ENCODE results near the gene BCAR3. TPM values are rescaled to one million over a fixed set of nuclear protein-coding genes. Genes with fewer than 3 reads are reported as not detected.
"Not testable (repeated sequence)": the region's sequence is repeated elsewhere in the genome, so short reads cannot be mapped to it uniquely, and the experiment has no call there.

The BCAR3 gene
- total RNA-seq, 2 donors from 2014 or later: 1.3 to 1.9 TPM

DNA sequence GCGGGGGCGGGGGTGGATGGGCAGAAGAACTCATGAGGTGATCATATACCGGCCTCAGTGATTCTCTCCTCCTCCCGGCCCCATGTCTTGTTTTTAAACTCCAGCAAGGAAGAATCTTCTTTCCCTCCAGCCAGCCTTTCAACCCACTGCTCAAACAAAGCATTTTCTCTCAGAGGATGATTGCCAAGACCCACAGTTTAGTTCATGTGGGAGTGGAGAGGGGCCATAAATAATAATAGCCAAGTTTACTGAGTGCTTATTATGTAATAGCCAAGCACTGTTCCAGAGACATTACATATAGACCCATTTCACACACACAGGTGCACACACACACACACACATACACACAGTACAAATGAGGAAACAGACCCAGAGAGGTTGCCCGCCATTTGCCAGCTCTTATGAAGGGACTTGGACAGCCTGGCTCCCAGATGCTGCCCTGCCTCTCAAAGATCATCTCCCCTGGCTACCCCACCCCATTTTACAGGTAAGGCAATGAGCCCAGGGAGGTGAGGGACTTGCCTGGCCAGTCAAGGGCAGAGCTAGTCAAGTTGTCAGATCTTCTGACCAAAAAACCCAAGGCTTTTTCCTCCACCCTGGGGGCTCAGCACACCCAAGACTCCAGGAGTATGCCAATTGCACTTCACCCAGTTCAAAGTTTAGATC lies 18.0 kb upstream of the BCAR3 start:
- no peak for ATAC-seq (replicated peaks)
- no peaks in the 10 kb centered on the region for H3K36me3 Mint-ChIP-seq (ENCODE audit: low read depth)
- H3K9me3 Mint-ChIP-seq: no peaks in the 10 kb centered on the region
- no peaks in the 10 kb centered on the region for H3K27me3 Mint-ChIP-seq
- no peak overlapping the region for H3K27ac Mint-ChIP-seq
- no peaks in the 10 kb centered on the region for H3K4me1 Mint-ChIP-seq
- no peak overlapping the region for H3K4me3 Mint-ChIP-seq

GRCh38 chr1:93699049-93699384 lies 17.4 kb upstream of the BCAR3 start:
- Mint-ChIP-seq H3K27ac (no peak overlapping the region), H3K4me1 (no peaks in the 10 kb centered on the region), H3K4me3 (no peak overlapping the region), H3K9me3 (no peaks in the 10 kb centered on the region), H3K27me3 (no peaks in the 10 kb centered on the region), H3K36me3 (ENCODE audit: low read depth) (no peaks in the 10 kb centered on the region)
- ATAC-seq (replicated peaks): no peak

GRCh38 chr1:93698329-93699048 lies 16.9 kb upstream of the BCAR3 start:
- no peak overlapping the region for H3K27ac Mint-ChIP-seq
- peaks cover 4% of the 10 kb centered on the region for H3K4me1 Mint-ChIP-seq
- no peak for ATAC-seq (replicated peaks)
- no peak overlapping the region for H3K4me3 Mint-ChIP-seq
- no peaks in the 10 kb centered on the region for H3K9me3 Mint-ChIP-seq
- no peaks in the 10 kb centered on the region for H3K36me3 Mint-ChIP-seq (ENCODE audit: low read depth)
- no peaks in the 10 kb centered on the region for H3K27me3 Mint-ChIP-seq

GRCh38 chr1:93697566-93697965 lies 15.9 kb upstream of the BCAR3 start:
- H3K27ac Mint-ChIP-seq; H3K4me3 Mint-ChIP-seq; H3K36me3 Mint-ChIP-seq (ENCODE audit: low read depth); H3K27me3 Mint-ChIP-seq; H3K9me3 Mint-ChIP-seq; ATAC-seq (replicated peaks): not testable (repeated sequence)
- peaks cover 11% of the 10 kb centered on the region for H3K4me1 Mint-ChIP-seq

DNA sequence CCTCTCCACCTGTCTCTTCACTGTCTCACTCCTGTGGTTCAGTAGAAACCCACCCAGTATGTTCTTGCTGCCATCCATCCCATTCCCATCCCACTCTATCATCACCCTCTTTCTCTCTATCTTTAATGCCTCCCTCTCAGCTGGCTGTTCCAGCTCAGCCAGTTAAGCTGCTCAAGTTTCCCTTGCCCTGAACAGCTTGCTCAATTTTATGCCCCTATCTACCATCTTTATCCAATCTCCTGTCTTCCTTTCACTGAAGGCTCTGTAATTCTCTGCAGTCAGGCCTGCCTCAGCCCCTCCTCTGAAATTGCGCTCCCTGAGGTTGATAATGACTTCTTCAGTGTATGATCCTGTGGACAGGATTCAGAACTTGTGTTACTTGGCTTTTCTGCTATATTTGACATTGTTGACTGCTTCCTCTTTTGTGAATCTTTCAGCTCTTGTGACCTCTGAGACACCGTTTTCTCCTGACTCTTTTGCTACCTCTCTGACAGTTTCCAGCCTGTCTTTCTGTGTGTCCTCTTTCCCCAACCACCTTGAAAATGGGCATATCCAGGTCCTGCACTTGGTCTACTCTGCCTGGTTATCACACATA lies 13.9 kb upstream of the BCAR3 start:
- H3K4me1 Mint-ChIP-seq: peaks cover 16% of the 10 kb centered on the region
- no peaks in the 10 kb centered on the region for H3K27me3 Mint-ChIP-seq
- no peak overlapping the region for H3K4me3 Mint-ChIP-seq
- H3K27ac Mint-ChIP-seq: no peak overlapping the region
- H3K36me3 Mint-ChIP-seq (ENCODE audit: low read depth): no peaks in the 10 kb centered on the region
- no peak for ATAC-seq (replicated peaks)
- no peaks in the 10 kb centered on the region for H3K9me3 Mint-ChIP-seq

DNA sequence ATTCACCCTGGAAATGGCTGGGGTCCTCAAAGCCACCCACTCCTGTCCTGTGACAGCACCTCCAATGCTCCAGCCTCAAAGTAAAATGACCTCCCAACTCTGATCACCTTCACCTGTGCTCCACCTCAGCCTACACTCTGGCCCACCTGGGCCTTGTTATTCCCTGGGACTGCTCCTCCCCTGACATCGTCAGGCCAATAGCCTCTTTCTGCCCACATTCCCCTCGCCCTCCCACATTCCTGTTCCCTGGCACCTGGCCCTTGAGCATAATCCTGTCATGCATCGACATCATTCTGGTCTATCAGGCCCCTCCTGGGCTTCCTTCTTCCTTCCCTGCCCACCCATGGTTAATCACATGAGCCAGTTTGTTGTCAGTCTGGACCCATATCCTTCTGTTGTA lies 13.2 kb upstream of the BCAR3 start:
- H3K9me3 Mint-ChIP-seq: no peaks in the 10 kb centered on the region
- ATAC-seq (replicated peaks): no peak
- no peak overlapping the region for H3K4me3 Mint-ChIP-seq
- H3K27me3 Mint-ChIP-seq: no peaks in the 10 kb centered on the region
- H3K36me3 Mint-ChIP-seq (ENCODE audit: low read depth): no peaks in the 10 kb centered on the region
- H3K4me1 Mint-ChIP-seq: peaks cover 16% of the 10 kb centered on the region
- H3K27ac Mint-ChIP-seq: no peak overlapping the region

- no peak for ATAC-seq (replicated peaks)
- no peak overlapping the region for H3K27ac Mint-ChIP-seq
- peak overlapping the region; percentile 65 for H3K4me3 Mint-ChIP-seq
- no peaks in the 10 kb centered on the region for H3K27me3 Mint-ChIP-seq
- no peaks in the 10 kb centered on the region for H3K36me3 Mint-ChIP-seq (ENCODE audit: low read depth)
- H3K9me3 Mint-ChIP-seq: no peaks in the 10 kb centered on the region
- peaks cover 16% of the 10 kb centered on the region for H3K4me1 Mint-ChIP-seq
Measured at GRCh38 chr1:93694039-93694438, 12.4 kb upstream of the BCAR3 start.

DNA sequence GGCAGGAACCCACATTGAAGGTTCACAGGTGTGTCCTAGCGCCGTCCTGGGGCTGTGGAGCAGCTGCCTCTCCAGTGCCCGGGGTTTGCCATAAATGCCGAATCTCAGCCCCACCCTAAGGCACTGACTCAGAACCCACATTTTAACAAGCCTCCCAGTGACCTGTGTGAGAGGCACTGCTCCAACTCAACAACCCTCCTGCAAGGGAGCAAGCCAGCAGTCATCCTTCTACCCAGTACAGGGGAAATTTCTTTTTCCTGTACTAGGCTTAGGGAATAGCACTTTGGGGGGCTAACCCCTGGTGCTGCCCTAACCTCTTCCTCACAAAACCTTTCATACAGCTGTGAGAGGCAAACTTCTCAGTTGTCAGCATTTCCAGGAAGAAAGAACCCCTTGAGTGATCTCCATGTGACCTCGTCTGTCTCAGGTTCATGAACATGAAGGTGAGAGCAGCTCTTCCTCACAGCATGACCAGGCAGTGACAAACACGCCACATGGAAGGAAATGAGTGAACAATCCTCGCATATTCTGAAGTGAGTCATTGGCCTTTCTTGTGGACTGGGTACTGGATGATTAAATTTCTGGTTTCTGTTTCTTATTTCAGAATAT lies 11.4 kb upstream of the BCAR3 start:
- no peaks in the 10 kb centered on the region for H3K27me3 Mint-ChIP-seq
- peak overlapping the region; percentile 65 for H3K4me3 Mint-ChIP-seq
- H3K4me1 Mint-ChIP-seq: peaks cover 16% of the 10 kb centered on the region
- no peaks in the 10 kb centered on the region for H3K9me3 Mint-ChIP-seq
- ATAC-seq (replicated peaks): peak; percentile 95
- H3K36me3 Mint-ChIP-seq (ENCODE audit: low read depth): no peaks in the 10 kb centered on the region
- no peak overlapping the region for H3K27ac Mint-ChIP-seq

- Mint-ChIP-seq H3K36me3 (ENCODE audit: low read depth) (no peaks in the 10 kb centered on the region), H3K4me1 (peaks cover 16% of the 10 kb centered on the region), H3K9me3 (no peaks in the 10 kb centered on the region), H3K27me3 (no peaks in the 10 kb centered on the region), H3K4me3 (peak overlapping the region; percentile 65), H3K27ac (no peak overlapping the region)
- no peak for ATAC-seq (replicated peaks)
Measured at GRCh38 chr1:93692451-93692861, 10.8 kb upstream of the BCAR3 start.

GRCh38 chr1:93692026-93692425 lies 10.4 kb upstream of the BCAR3 start:
- no peak for ATAC-seq (replicated peaks)
- H3K4me3 Mint-ChIP-seq: peak overlapping the region; percentile 65
- no peaks in the 10 kb centered on the region for H3K36me3 Mint-ChIP-seq (ENCODE audit: low read depth)
- H3K4me1 Mint-ChIP-seq: peaks cover 16% of the 10 kb centered on the region
- no peaks in the 10 kb centered on the region for H3K9me3 Mint-ChIP-seq
- no peaks in the 10 kb centered on the region for H3K27me3 Mint-ChIP-seq
- H3K27ac Mint-ChIP-seq: no peak overlapping the region

DNA sequence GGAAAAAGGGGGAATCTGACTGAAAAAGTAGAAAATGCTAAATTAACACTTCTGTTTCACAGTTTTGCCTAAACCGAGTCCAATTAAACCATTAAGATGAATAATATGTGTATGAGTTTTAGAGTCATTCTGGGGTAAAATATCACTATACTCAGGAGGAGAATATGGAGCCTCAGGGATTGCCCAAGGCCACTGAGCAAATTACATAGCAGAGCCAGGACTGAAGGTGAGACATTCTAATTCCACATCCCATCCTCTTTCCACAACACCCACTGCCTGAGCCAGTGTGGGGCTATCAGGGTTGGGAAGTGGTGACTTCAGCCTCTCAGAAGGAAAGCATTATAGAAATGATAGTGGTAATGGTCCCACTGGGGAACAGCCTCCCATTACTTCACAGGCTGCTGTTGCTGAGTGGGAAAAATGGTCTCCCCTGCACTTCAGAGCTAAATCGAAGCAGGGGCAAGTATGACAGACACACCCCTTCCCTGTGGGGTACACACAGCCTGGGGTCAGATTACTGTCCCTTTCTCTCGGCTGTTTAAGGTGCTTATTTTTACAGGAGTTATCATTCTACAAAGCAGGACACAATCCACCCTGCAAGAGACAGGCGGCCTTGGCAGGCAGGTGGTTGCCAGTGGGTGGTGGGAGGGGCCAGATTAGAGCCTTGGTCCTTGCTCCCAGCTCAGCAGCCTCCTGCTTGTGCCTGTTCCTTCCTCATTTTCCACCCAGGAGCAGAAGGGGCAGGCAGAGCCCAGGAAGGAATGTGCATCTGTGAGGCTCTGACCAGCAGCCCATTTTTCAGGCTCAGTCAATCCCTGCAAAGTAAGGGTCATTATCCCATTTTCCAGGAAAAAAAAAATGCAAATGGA lies 9.5 kb upstream of the BCAR3 start:
- ATAC-seq (replicated peaks): no peak
- H3K9me3 Mint-ChIP-seq: no peaks in the 10 kb centered on the region
- H3K36me3 Mint-ChIP-seq (ENCODE audit: low read depth): no peaks in the 10 kb centered on the region
- H3K27me3 Mint-ChIP-seq: no peaks in the 10 kb centered on the region
- no peak overlapping the region for H3K27ac Mint-ChIP-seq
- peaks cover 16% of the 10 kb centered on the region for H3K4me1 Mint-ChIP-seq
- H3K4me3 Mint-ChIP-seq: no peak overlapping the region

- ATAC-seq (replicated peaks): no peak
- H3K4me1 Mint-ChIP-seq: peaks cover 16% of the 10 kb centered on the region
- H3K9me3 Mint-ChIP-seq: no peaks in the 10 kb centered on the region
- peaks cover 3% of the 10 kb centered on the region for H3K27me3 Mint-ChIP-seq
- H3K27ac Mint-ChIP-seq: no peak overlapping the region
- H3K4me3 Mint-ChIP-seq: no peak overlapping the region
- no peaks in the 10 kb centered on the region for H3K36me3 Mint-ChIP-seq (ENCODE audit: low read depth)
Measured at GRCh38 chr1:93690341-93690740, 8.7 kb upstream of the BCAR3 start.

DNA sequence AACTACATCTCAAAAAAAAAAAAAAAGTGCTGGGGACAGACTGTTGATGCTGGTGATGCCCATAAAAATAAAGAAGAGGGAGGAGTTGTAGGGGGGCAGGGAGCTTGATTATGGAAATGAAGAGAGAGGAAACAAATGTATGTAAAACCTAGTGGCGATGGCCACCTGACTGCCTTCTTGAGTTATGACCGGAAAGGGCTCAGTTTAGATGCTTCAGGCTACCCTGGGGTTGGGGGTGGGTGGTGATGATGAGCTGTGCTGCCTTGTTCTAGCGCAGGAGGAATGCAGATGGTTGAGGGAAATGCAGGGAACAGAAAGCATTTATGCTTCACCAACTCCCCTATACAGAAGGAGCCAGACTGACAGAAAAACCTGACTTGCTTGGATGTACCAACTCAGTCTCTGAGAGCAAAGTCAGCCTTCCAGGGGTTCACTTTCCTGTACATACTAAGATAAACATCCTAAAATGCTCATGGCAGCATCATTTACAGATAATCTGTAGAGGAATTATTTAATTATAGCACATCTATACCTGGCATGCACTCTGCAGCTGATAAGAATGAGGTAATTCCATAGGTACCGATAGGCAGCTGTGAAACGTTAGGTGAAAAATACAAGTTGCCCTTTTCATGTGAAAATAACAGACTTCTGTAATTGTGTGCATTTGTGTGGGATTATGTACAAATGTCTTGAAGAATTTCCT lies 8.0 kb upstream of the BCAR3 start:
- no peak overlapping the region for H3K4me3 Mint-ChIP-seq
- peaks cover 3% of the 10 kb centered on the region for H3K27me3 Mint-ChIP-seq
- H3K27ac Mint-ChIP-seq: no peak overlapping the region
- peaks cover 16% of the 10 kb centered on the region for H3K4me1 Mint-ChIP-seq
- ATAC-seq (replicated peaks): no peak
- no peaks in the 10 kb centered on the region for H3K36me3 Mint-ChIP-seq (ENCODE audit: low read depth)
- H3K9me3 Mint-ChIP-seq: no peaks in the 10 kb centered on the region

- ATAC-seq (replicated peaks): no peak
- Mint-ChIP-seq H3K36me3 (ENCODE audit: low read depth) (no peaks in the 10 kb centered on the region), H3K4me1 (peaks cover 4% of the 10 kb centered on the region), H3K27ac (no peak overlapping the region), H3K4me3 (no peak overlapping the region), H3K27me3 (peaks cover 14% of the 10 kb centered on the region), H3K9me3 (no peaks in the 10 kb centered on the region)
Measured at GRCh38 chr1:93687542-93687941, 5.9 kb upstream of the BCAR3 start.
